M059J (cell line): ENCODE results near the gene HMGB3. TPM values are rescaled to one million over a fixed set of nuclear protein-coding genes. Genes with fewer than 3 reads are reported as not detected.
"Not testable (repeated sequence)": the region's sequence is repeated elsewhere in the genome, so short reads cannot be mapped to it uniquely, and the experiment has no call there.

Source experiments
- DNase-seq: peaks from one replicate; pipeline ENCODE4 v3.0.0-alpha.2; 2012; ENCODE audit warnings: low read depth
- total RNA-seq: library from RNA; depleted of rRNA; stranded (reverse); fragments of >200 nt; shearing (Covaris generic); gene quantifications from 2 replicates; pipeline ENCODE4 v1.2.3, GENCODE V29; 2014

HMGB3 gene
- total RNA-seq, 1 experiment from 2014 or later: 133 TPM

- DNase-seq: no peak
Measured at GRCh38 chrX:150977411-150978162, 5.5 kb upstream of the HMGB3 start.

GRCh38 chrX:150980186-150980585, 2.9 kb upstream of the HMGB3 start:
- no peak for DNase-seq

- no peak for DNase-seq
Measured at GRCh38 chrX:150980711-150981110, 2.4 kb upstream of the HMGB3 start.

- no peak for DNase-seq
Measured at GRCh38 chrX:150982235-150982787, 824 bp upstream of the HMGB3 start.

GRCh38 chrX:150983521-150984168, 510 bp downstream of the HMGB3 start:
- DNase-seq: no peak

- DNase-seq: no peak
Measured at GRCh38 chrX:150984169-150984824, 1.2 kb downstream of the HMGB3 start.

GRCh38 chrX:150987687-150988086, 4.6 kb downstream of the HMGB3 start:
- DNase-seq: not testable (repeated sequence)

- no peak for DNase-seq
Measured at GRCh38 chrX:150989420-150989819, 6.3 kb downstream of the HMGB3 start.

GRCh38 chrX:150990910-150991309, 7.8 kb downstream of the HMGB3 start:
- DNase-seq: peak; percentile 75

GRCh38 chrX:151000861-151001331, 17.8 kb downstream of the HMGB3 start:
- DNase-seq: no peak

- DNase-seq: peak; percentile 44
Measured at GRCh38 chrX:151004085-151004484, 20.9 kb downstream of the HMGB3 start.

GRCh38 chrX:151006410-151007109, 23.4 kb downstream of the HMGB3 start:
- DNase-seq: no peak

GRCh38 chrX:151009582-151009981, 26.4 kb downstream of the HMGB3 start:
- no peak for DNase-seq

- no peak for DNase-seq
Measured at GRCh38 chrX:151013164-151013743, 30.1 kb downstream of the HMGB3 start.

- DNase-seq: no peak
Measured at GRCh38 chrX:151015684-151016083, 32.5 kb downstream of the HMGB3 start.

- peak; percentile 78 for DNase-seq
Measured at GRCh38 chrX:151019856-151020255, 36.7 kb downstream of the HMGB3 start.

GRCh38 chrX:151030845-151031244, 47.7 kb downstream of the HMGB3 start:
- no peak for DNase-seq

GRCh38 chrX:151031391-151031975, 48.3 kb downstream of the HMGB3 start:
- no peak for DNase-seq

GRCh38 chrX:151039351-151039750, 56.2 kb downstream of the HMGB3 start:
- no peak for DNase-seq
